DND-41 (cell line): ENCODE measurements around the gene SMTN.

Experiments used
- ATAC-seq: fragments of 200-7000 bp; cut with Tn5 transposase; 3 replicates; pipeline ENCODE4 v1.9.1; 2021; ENCODE audit warnings: low read depth; ENCODE audit not compliant: insufficient read depth
- DNase-seq: peaks from one replicate; pipeline ENCODE4 v3.0.0-alpha.2; 2020
- H2AFZ ChIP-seq: 2 replicates; pipeline ENCODE4 v1.6.0; 2012; ENCODE audit warnings: low read depth, low read length
- H3K27ac ChIP-seq: 2 replicates; pipeline ENCODE4 v1.5.1; 2012; ENCODE audit warnings: low read length, inconsistent platforms
- H3K27me3 ChIP-seq: fragments of 200-600 bp; sonication (generic); 2 replicates; pipeline ENCODE4 v1.6.0; 2012; ENCODE audit warnings: low read length, mild to moderate bottlenecking, inconsistent platforms; ENCODE audit not compliant: insufficient read depth, poor library complexity
- H3K36me3 ChIP-seq: 2 replicates; pipeline ENCODE4 v1.5.1; 2012; ENCODE audit warnings: low read length, inconsistent platforms; ENCODE audit not compliant: insufficient read depth
- H3K4me1 ChIP-seq: 2 replicates; pipeline ENCODE4 v1.5.1; 2012; ENCODE audit warnings: mild to moderate bottlenecking, low read length; ENCODE audit not compliant: insufficient read depth
- H3K4me2 ChIP-seq: 2 replicates; pipeline ENCODE4 v1.6.0; 2012; ENCODE audit warnings: mild to moderate bottlenecking, moderate library complexity, low read length, inconsistent platforms; ENCODE audit not compliant: insufficient read depth
- H3K4me3 ChIP-seq, 2 experiments: fragments of 200-600 bp in 1 of 2; shearing (Covaris generic) in 1 of 2; 2 replicates each; pipeline ENCODE4 v1.5.1; 2012 to 2016; ENCODE audit warnings: inconsistent platforms in 2 of 2, low read length in 2 of 2, mild to moderate bottlenecking in 2 of 2, low read depth in 1 of 2, moderate library complexity in 1 of 2
- H3K79me2 ChIP-seq: 2 replicates; pipeline ENCODE4 v1.6.0; 2012; ENCODE audit warnings: low read length, inconsistent platforms; ENCODE audit not compliant: insufficient read depth
- H3K9ac ChIP-seq: 2 replicates; pipeline ENCODE4 v1.6.0; 2012; ENCODE audit warnings: low read depth, mild to moderate bottlenecking, inconsistent platforms, low read length, moderate library complexity
- H3K9me3 ChIP-seq: 2 replicates; pipeline ENCODE4 v1.5.1; 2012; ENCODE audit warnings: low read length, moderate library complexity, mild to moderate bottlenecking, inconsistent platforms; ENCODE audit not compliant: insufficient read depth, severe bottlenecking
- H4K20me1 ChIP-seq: 2 replicates; pipeline ENCODE4 v1.6.0; 2012; ENCODE audit warnings: low read length; ENCODE audit not compliant: insufficient read depth
- EZH2 ChIP-seq: IDR thresholded peaks from 3 replicates; pipeline ENCODE4 v1.6.1; 2012; ENCODE audit warnings: borderline replicate concordance, low read depth, mild to moderate bottlenecking, moderate library complexity, low read length, inconsistent platforms; ENCODE audit not compliant: severe bottlenecking
- TF ChIP-seq, protein P1 (sequence below): IDR thresholded peaks from 2 replicates; pipeline ENCODE4 v1.5.1; 2012; ENCODE audit warnings: borderline replicate concordance, low read length, moderate library complexity, mild to moderate bottlenecking; ENCODE audit not compliant: poor library complexity, severe bottlenecking; ENCODE audit errors: extremely low read depth

SMTN gene

DNA sequence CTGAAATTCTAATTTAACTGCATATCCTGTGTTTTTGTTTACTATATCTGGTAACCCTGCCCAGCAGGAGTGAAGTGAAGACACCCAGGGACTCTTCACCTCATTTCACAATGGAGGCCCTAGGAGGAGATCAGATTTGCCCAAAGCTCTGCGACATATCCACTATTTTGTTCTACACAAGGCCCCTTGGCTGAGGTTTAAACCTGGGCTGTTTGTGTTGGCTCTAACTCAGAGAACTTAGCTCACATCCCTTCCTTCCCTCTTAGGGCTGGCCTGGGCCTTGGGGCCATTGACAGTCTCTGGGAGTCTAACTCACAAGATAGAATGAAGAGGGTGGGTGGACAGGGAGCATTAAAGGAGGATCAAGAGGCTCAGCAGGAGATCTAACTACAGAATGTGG is 67.4 kb downstream of the SMTN start:
- no peak overlapping the region for H2AFZ ChIP-seq
- H3K4me2 ChIP-seq: no peak overlapping the region
- no peak overlapping the region for H3K27ac ChIP-seq
- H3K9ac ChIP-seq: no peak overlapping the region
- H3K4me1 ChIP-seq: no peaks in the 10 kb centered on the region
- peaks cover 3% of the 10 kb centered on the region for H3K9me3 ChIP-seq
- TF ChIP-seq, protein P1, sequence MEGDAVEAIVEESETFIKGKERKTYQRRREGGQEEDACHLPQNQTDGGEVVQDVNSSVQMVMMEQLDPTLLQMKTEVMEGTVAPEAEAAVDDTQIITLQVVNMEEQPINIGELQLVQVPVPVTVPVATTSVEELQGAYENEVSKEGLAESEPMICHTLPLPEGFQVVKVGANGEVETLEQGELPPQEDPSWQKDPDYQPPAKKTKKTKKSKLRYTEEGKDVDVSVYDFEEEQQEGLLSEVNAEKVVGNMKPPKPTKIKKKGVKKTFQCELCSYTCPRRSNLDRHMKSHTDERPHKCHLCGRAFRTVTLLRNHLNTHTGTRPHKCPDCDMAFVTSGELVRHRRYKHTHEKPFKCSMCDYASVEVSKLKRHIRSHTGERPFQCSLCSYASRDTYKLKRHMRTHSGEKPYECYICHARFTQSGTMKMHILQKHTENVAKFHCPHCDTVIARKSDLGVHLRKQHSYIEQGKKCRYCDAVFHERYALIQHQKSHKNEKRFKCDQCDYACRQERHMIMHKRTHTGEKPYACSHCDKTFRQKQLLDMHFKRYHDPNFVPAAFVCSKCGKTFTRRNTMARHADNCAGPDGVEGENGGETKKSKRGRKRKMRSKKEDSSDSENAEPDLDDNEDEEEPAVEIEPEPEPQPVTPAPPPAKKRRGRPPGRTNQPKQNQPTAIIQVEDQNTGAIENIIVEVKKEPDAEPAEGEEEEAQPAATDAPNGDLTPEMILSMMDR: no peak
- TF ChIP-seq EZH2: no peak
- ATAC-seq (no peak), DNase-seq (no peak)
- H3K4me3 ChIP-seq: no peak overlapping the region
- no peaks in the 10 kb centered on the region for H3K36me3 ChIP-seq
- H3K79me2 ChIP-seq: no peaks in the 10 kb centered on the region
- peaks cover 3% of the 10 kb centered on the region for H3K27me3 ChIP-seq
- H4K20me1 ChIP-seq: no peaks in the 10 kb centered on the region

DNA sequence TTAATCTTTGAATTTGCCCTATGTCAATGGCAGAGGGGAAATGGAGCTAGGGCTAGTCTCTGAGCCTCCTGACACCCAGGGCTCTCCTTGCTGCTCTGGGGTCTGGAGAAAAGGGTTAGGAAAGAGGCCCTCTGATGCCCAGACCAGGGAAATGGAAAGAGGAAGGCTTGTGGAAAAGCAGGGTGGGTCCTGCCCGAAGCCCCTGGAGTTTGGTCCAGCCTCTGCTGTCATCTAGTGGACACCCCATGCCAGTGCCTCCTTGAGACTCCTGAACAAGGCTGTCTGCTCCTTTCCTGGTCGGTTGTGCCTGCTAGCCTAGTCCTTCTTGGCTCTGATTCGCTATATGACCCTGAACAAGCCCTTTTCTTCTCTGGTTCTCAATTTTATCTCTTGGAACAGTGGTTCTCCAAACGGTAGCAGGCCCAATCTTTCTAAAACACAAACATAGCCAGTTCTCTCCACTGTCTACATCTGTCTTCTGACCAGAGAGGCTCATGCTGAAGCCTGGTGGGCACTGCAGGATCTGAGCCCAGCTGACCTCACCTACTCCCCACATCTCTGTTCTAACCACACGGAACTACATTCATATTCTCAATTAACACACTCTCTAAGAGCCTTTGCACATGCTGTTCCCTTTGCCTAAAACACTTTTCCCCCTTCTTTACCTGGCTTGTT is 68.0 kb downstream of the SMTN start:
- Histone ChIP-seq H3K9me3 (peaks cover 3% of the 10 kb centered on the region), H3K27ac (no peak overlapping the region), H3K9ac (no peak overlapping the region), H3K4me3 (no peak overlapping the region), H3K4me2 (no peak overlapping the region), H2AFZ (no peak overlapping the region), H3K27me3 (peaks cover 3% of the 10 kb centered on the region), H3K4me1 (no peaks in the 10 kb centered on the region), H4K20me1 (no peaks in the 10 kb centered on the region), H3K36me3 (no peaks in the 10 kb centered on the region), H3K79me2 (no peaks in the 10 kb centered on the region)
- ATAC-seq: peak; percentile 83
- TF ChIP-seq, protein P1: peak; percentile 77
- no peak for TF ChIP-seq EZH2
- DNase-seq: peak; percentile 46

DNA sequence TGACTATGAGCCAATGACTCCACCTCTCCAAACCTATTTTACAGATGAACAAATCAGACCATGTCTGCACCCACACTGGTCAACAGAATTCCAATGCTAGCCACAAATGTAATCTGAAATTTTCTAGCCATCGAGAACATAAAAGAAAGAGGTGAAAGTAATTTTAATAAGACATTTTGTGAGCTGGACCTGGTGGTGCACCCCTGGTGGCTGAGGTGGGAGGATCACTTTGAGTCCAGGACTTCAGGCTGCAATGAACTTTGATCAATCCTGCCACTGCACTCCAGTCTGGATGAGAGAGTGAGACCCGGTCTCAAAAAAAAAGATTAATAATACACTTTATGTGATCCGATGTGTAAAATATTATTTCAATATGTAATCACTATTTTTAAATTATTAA is 69.5 kb downstream of the SMTN start:
- no peak for ATAC-seq
- no peak overlapping the region for H3K27ac ChIP-seq

More for the DNA sequence above, 69.5 kb downstream of the SMTN start:
- Histone ChIP-seq H2AFZ (no peak overlapping the region), H3K27me3 (peaks cover 3% of the 10 kb centered on the region), H3K36me3 (no peaks in the 10 kb centered on the region), H3K9me3 (peaks cover 3% of the 10 kb centered on the region), H3K4me3 (no peak overlapping the region), H3K4me2 (no peak overlapping the region), H3K79me2 (no peaks in the 10 kb centered on the region), H4K20me1 (no peaks in the 10 kb centered on the region), H3K9ac (no peak overlapping the region), H3K4me1 (no peaks in the 10 kb centered on the region)
- TF ChIP-seq, protein P1: peak; percentile 37
- TF ChIP-seq EZH2: no peak
- no peak for DNase-seq
